ENCODE measurements around the gene DENND5A.
"Not testable (repeated sequence)": the region's sequence is repeated elsewhere in the genome, so short reads cannot be mapped to it uniquely, and the experiment has no call there.

DENND5A gene

DNA sequence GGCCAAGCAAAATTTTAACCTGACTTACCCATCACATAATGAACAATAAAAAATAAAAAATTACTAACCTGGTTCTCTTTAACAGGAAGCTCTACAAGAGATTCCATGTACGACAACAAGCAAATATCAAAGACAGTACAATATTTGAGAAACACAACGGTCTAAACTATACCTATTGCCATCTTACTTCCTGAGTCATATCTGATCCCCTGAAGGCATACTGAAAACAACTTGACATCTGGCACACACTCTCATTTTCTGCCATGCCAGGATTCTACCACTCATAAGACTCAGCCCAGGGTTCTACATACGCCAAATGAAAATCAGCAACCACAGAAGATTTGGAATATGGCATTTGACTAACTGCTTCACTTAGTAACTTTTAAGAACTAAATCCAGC lies 13.8 kb downstream of the DENND5A start:
- in situ Hi-C loops (cut with MboI; ENCODE audit: low pct_unique_long_range_greater_than_20kb, low sequenced_read_pairs, unreplicated experiment), result no loop called here
- no peak for DNase-seq (ENCODE audit: low spot score)

GRCh38 chr11:9250139-9250582 lies 15.0 kb downstream of the DENND5A start:
- TF ChIP-seq, protein P1, sequence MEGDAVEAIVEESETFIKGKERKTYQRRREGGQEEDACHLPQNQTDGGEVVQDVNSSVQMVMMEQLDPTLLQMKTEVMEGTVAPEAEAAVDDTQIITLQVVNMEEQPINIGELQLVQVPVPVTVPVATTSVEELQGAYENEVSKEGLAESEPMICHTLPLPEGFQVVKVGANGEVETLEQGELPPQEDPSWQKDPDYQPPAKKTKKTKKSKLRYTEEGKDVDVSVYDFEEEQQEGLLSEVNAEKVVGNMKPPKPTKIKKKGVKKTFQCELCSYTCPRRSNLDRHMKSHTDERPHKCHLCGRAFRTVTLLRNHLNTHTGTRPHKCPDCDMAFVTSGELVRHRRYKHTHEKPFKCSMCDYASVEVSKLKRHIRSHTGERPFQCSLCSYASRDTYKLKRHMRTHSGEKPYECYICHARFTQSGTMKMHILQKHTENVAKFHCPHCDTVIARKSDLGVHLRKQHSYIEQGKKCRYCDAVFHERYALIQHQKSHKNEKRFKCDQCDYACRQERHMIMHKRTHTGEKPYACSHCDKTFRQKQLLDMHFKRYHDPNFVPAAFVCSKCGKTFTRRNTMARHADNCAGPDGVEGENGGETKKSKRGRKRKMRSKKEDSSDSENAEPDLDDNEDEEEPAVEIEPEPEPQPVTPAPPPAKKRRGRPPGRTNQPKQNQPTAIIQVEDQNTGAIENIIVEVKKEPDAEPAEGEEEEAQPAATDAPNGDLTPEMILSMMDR (IDR thresholded peaks at IDR 0.05; ENCODE audit: extremely low read depth, insufficient read depth, missing control alignments), result no peak
- DNase-seq (ENCODE audit: low spot score), result peak; percentile 64
- in situ Hi-C loops (cut with MboI; ENCODE audit: low pct_unique_long_range_greater_than_20kb, low sequenced_read_pairs, unreplicated experiment), result no loop called here

More for the DNA sequence above, 13.8 kb downstream of the DENND5A start:
- TF ChIP-seq, protein P1 (IDR thresholded peaks at IDR 0.05; ENCODE audit: extremely low read depth, insufficient read depth, missing control alignments), result no peak

GRCh38 chr11:9249252-9249651 lies 15.9 kb downstream of the DENND5A start:
- in situ Hi-C loops (cut with MboI; ENCODE audit: low pct_unique_long_range_greater_than_20kb, low sequenced_read_pairs, unreplicated experiment), result no loop called here
- TF ChIP-seq, protein P1 (IDR thresholded peaks at IDR 0.05; ENCODE audit: extremely low read depth, insufficient read depth, missing control alignments), result no peak
- no peak for DNase-seq (ENCODE audit: low spot score)

GRCh38 chr11:9247863-9248262 lies 17.3 kb downstream of the DENND5A start:
- in situ Hi-C loops (cut with MboI; ENCODE audit: low pct_unique_long_range_greater_than_20kb, low sequenced_read_pairs, unreplicated experiment), result no loop called here
- TF ChIP-seq, protein P1 (IDR thresholded peaks at IDR 0.05; ENCODE audit: extremely low read depth, insufficient read depth, missing control alignments), result no peak
- no peak for DNase-seq (ENCODE audit: low spot score)

- DNase-seq (ENCODE audit: low spot score); in situ Hi-C loops (cut with MboI; ENCODE audit: low pct_unique_long_range_greater_than_20kb, low sequenced_read_pairs, unreplicated experiment): not testable (repeated sequence)
Observed at GRCh38 chr11:9236242-9236641, 28.9 kb downstream of the DENND5A start.

- TF ChIP-seq, protein P1 (IDR thresholded peaks at IDR 0.05; ENCODE audit: extremely low read depth, insufficient read depth, missing control alignments), result no peak
- in situ Hi-C loops (cut with MboI; ENCODE audit: low pct_unique_long_range_greater_than_20kb, low sequenced_read_pairs, unreplicated experiment), result no loop called here
- no peak for DNase-seq (ENCODE audit: low spot score)
Observed at GRCh38 chr11:9232482-9232881, 32.7 kb downstream of the DENND5A start.

DNA sequence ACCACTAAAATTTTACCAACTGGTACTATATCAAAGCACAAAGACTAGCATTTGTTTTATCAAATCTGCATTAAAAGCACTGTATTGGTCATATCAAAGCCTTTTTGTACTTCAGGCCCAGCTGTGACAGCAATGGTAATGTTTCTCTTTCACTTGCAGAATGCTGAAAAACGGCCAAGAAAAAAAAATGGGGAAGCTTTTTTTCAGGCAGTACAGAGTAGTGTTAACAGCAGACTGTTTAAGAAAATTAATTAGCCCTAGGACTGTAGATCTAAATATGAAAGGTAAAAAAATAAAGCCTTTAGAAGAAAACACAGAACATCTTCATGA lies 33.3 kb downstream of the DENND5A start:
- TF ChIP-seq, protein P1 (IDR thresholded peaks at IDR 0.05; ENCODE audit: extremely low read depth, insufficient read depth, missing control alignments), result no peak
- in situ Hi-C loops (cut with MboI; ENCODE audit: low pct_unique_long_range_greater_than_20kb, low sequenced_read_pairs, unreplicated experiment), result no loop called here
- DNase-seq (ENCODE audit: low spot score), result peak; percentile 60

Data from GM13977 (cell line).